KMS-11 (cell line): Measurements from ENCODE around the gene THSD7A.

Source experiments
- H2AFZ ChIP-seq: fragments of 200-600 bp; sonication (generic); 2 replicates; pipeline ENCODE4 v1.6.1; 2016; ENCODE audit warnings: antibody characterized with exemption, mixed run types, low read depth
- H3K27ac ChIP-seq: fragments of 200-600 bp; sonication (generic); 2 replicates; pipeline ENCODE4 v1.6.1; 2016; ENCODE audit warnings: mild to moderate bottlenecking, mixed run types
- H3K27me3 ChIP-seq: fragments of 200-600 bp; sonication (generic); 2 replicates; pipeline ENCODE4 v1.6.1; 2017; ENCODE audit warnings: mild to moderate bottlenecking, low read depth, mixed run types, moderate library complexity; ENCODE audit not compliant: insufficient read depth
- H3K36me3 ChIP-seq: fragments of 200-600 bp; sonication (generic); 2 replicates; pipeline ENCODE4 v1.6.1; 2017; ENCODE audit warnings: mild to moderate bottlenecking, mixed run types; ENCODE audit not compliant: insufficient read depth
- H3K4me1 ChIP-seq: fragments of 200-600 bp; sonication (generic); 2 replicates; pipeline ENCODE4 v1.6.1; 2016; ENCODE audit warnings: mild to moderate bottlenecking, low read depth, mixed run types; ENCODE audit not compliant: poor library complexity, severe bottlenecking
- H3K4me2 ChIP-seq: fragments of 200-600 bp; sonication (generic); 2 replicates; pipeline ENCODE4 v1.7.0; 2016; ENCODE audit warnings: mild to moderate bottlenecking, mixed run types
- H3K4me3 ChIP-seq: fragments of 200-600 bp; sonication (generic); IDR thresholded peaks from 2 replicates; pipeline ENCODE4 v1.6.1; 2017; ENCODE audit warnings: low read depth, low read length, mixed read lengths; ENCODE audit not compliant: insufficient read depth
- H3K79me2 ChIP-seq: fragments of 200-600 bp; sonication (generic); 2 replicates; pipeline ENCODE4 v1.6.1; 2016; ENCODE audit warnings: low read depth, mixed run types; ENCODE audit not compliant: insufficient read depth
- H3K9ac ChIP-seq: fragments of 200-600 bp; sonication (generic); 2 replicates; pipeline ENCODE4 v1.6.1; 2016; ENCODE audit warnings: mild to moderate bottlenecking, mixed run types
- H4K20me1 ChIP-seq: fragments of 200-600 bp; sonication (generic); 2 replicates; pipeline ENCODE4 v1.6.1; 2016; ENCODE audit warnings: mild to moderate bottlenecking, mixed run types; ENCODE audit not compliant: insufficient read depth
- TF ChIP-seq, protein P1 (sequence below): fragments of 200-600 bp; sonication (generic); conservative IDR thresholded peaks from 2 replicates; pipeline ENCODE4 v1.6.1; 2017; ENCODE audit warnings: low read depth, mild to moderate bottlenecking, antibody characterized with exemption, low read length, moderate library complexity, mixed read lengths

Gene THSD7A

DNA sequence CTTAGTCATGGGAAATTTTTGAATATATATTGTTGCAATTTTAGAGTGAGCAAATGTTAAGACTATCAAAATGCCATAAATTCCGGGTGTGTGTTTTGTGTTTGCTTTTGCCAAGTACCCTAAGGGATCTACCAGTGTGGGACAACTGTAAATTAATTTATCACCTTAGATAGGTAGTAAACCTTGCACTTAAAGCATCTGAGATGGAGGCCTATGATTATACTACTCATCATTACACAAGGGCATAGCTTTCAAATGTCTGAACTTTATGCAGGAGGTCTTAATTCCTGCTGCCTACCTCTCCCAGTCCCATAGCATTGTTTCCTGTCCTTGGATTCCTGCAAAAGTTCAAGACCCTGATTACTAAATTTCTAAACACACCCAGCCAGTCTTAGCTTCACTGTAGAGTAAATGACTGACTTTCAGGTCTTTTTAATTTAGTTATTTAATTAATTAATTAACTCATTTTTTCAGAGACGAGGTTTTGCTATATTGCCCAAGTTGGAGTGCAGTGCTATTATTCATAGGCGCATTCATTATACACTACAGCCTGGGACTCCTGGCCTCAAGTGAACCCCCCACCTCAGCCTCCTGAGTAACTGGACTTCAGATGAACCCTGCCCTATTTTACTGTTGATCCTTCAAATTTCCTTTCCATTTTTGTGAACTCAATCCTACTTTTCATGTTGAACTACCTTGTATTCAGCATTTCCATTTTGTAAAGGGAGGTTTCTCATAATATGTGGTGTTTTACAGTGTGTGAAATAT, 47.0 kb downstream of the THSD7A start:
- Histone ChIP-seq H3K36me3 (no peaks in the 10 kb centered on the region), H2AFZ (no peak overlapping the region), H3K27me3 (no peaks in the 10 kb centered on the region), H3K27ac (no peak overlapping the region), H3K4me3 (no peak overlapping the region), H3K4me1 (no peaks in the 10 kb centered on the region), H3K4me2 (no peak overlapping the region), H3K79me2 (no peaks in the 10 kb centered on the region), H4K20me1 (no peaks in the 10 kb centered on the region), H3K9ac (no peak overlapping the region)
- TF ChIP-seq, protein P1, sequence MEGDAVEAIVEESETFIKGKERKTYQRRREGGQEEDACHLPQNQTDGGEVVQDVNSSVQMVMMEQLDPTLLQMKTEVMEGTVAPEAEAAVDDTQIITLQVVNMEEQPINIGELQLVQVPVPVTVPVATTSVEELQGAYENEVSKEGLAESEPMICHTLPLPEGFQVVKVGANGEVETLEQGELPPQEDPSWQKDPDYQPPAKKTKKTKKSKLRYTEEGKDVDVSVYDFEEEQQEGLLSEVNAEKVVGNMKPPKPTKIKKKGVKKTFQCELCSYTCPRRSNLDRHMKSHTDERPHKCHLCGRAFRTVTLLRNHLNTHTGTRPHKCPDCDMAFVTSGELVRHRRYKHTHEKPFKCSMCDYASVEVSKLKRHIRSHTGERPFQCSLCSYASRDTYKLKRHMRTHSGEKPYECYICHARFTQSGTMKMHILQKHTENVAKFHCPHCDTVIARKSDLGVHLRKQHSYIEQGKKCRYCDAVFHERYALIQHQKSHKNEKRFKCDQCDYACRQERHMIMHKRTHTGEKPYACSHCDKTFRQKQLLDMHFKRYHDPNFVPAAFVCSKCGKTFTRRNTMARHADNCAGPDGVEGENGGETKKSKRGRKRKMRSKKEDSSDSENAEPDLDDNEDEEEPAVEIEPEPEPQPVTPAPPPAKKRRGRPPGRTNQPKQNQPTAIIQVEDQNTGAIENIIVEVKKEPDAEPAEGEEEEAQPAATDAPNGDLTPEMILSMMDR, result no peak

GRCh38 chr7:11779864-11780674, 51.9 kb downstream of the THSD7A start:
- H3K36me3 ChIP-seq, result no peaks in the 10 kb centered on the region
- H3K9ac ChIP-seq, result no peak overlapping the region
- H3K4me2 ChIP-seq, result no peak overlapping the region
- no peaks in the 10 kb centered on the region for H3K79me2 ChIP-seq
- TF ChIP-seq, protein P1, result no peak
- H3K4me3 ChIP-seq, result no peak overlapping the region
- H3K27ac ChIP-seq, result no peak overlapping the region
- H4K20me1 ChIP-seq, result no peaks in the 10 kb centered on the region
- no peak overlapping the region for H2AFZ ChIP-seq
- H3K4me1 ChIP-seq, result no peaks in the 10 kb centered on the region
- H3K27me3 ChIP-seq, result no peaks in the 10 kb centered on the region

GRCh38 chr7:11776039-11776438, 56.0 kb downstream of the THSD7A start:
- H3K9ac ChIP-seq, result no peak overlapping the region
- H3K27me3 ChIP-seq, result no peaks in the 10 kb centered on the region
- H3K4me3 ChIP-seq, result no peak overlapping the region
- H2AFZ ChIP-seq, result no peak overlapping the region
- H4K20me1 ChIP-seq, result no peaks in the 10 kb centered on the region
- H3K27ac ChIP-seq, result no peak overlapping the region
- no peaks in the 10 kb centered on the region for H3K79me2 ChIP-seq
- H3K4me2 ChIP-seq, result no peak overlapping the region
- no peaks in the 10 kb centered on the region for H3K36me3 ChIP-seq
- TF ChIP-seq, protein P1, result no peak
- no peaks in the 10 kb centered on the region for H3K4me1 ChIP-seq

- H3K36me3 ChIP-seq, result no peaks in the 10 kb centered on the region
- no peaks in the 10 kb centered on the region for H3K79me2 ChIP-seq
- H3K27ac ChIP-seq, result no peak overlapping the region
- TF ChIP-seq, protein P1, result no peak
- H3K4me1 ChIP-seq, result no peaks in the 10 kb centered on the region
- no peak overlapping the region for H3K4me2 ChIP-seq
- no peak overlapping the region for H2AFZ ChIP-seq
- H3K9ac ChIP-seq, result no peak overlapping the region
- no peak overlapping the region for H3K4me3 ChIP-seq
- H4K20me1 ChIP-seq, result no peaks in the 10 kb centered on the region
- no peaks in the 10 kb centered on the region for H3K27me3 ChIP-seq
Observed at GRCh38 chr7:11775401-11775800, 56.6 kb downstream of the THSD7A start.
